GM23338 (cell line): ENCODE results near the gene GABRQ. TPM values are rescaled to one million over a fixed set of nuclear protein-coding genes. Genes with fewer than 3 reads are reported as not detected.

Source experiments
- ATAC-seq: fragments of 200-7000 bp; cut with Tn5 transposase; 3 replicates; pipeline ENCODE4 v1.9.1; 2020
- DNase-seq: peaks from one replicate; pipeline ENCODE4 v3.0.0-alpha.2; 2015; ENCODE audit warnings: low spot score
- H2AFZ ChIP-seq: fragments of 200-600 bp; sonication (generic); 2 replicates; pipeline ENCODE4 v1.8.0; 2016; ENCODE audit warnings: antibody characterized with exemption, mild to moderate bottlenecking, moderate library complexity
- H3F3A ChIP-seq: fragments of 200-600 bp; sonication (generic); replicated peaks from 2 replicates; pipeline ENCODE4 v1.8.0; 2017; ENCODE audit warnings: antibody characterized with exemption, mixed run types, low read depth
- H3K27ac ChIP-seq: fragments of 200-600 bp; sonication (generic); 2 replicates; pipeline ENCODE4 v1.6.1; 2016; ENCODE audit warnings: low read depth
- H3K27me3 ChIP-seq: fragments of 200-600 bp; sonication (generic); 2 replicates; pipeline ENCODE4 v1.8.0; 2016; ENCODE audit warnings: mild to moderate bottlenecking, mixed run types, moderate library complexity; ENCODE audit not compliant: insufficient read depth
- H3K36me3 ChIP-seq: fragments of 200-600 bp; sonication (generic); 2 replicates; pipeline ENCODE4 v1.8.0; 2016; ENCODE audit warnings: mild to moderate bottlenecking; ENCODE audit not compliant: insufficient read depth
- H3K4me1 ChIP-seq: fragments of 200-600 bp; sonication (generic); 2 replicates; pipeline ENCODE4 v1.8.0; 2016; ENCODE audit warnings: mild to moderate bottlenecking, moderate library complexity; ENCODE audit not compliant: insufficient read depth
- H3K4me2 ChIP-seq: fragments of 200-600 bp; sonication (generic); 2 replicates; pipeline ENCODE4 v1.7.1; 2017; ENCODE audit warnings: mixed run types
- H3K4me3 ChIP-seq: fragments of 200-600 bp; sonication (generic); 2 replicates; pipeline ENCODE4 v1.6.1; 2016; ENCODE audit warnings: mixed run types
- H3K79me2 ChIP-seq: fragments of 200-600 bp; sonication (generic); replicated peaks from 2 replicates; pipeline ENCODE4 v1.8.0; 2017; ENCODE audit warnings: mild to moderate bottlenecking; ENCODE audit not compliant: insufficient read depth
- H3K9me2 ChIP-seq: fragments of 200-600 bp; sonication (generic); 2 replicates; pipeline ENCODE4 v1.8.0; 2017; ENCODE audit not compliant: insufficient read depth
- H4K20me1 ChIP-seq: fragments of 200-600 bp; sonication (generic); replicated peaks from 2 replicates; pipeline ENCODE4 v1.8.0; 2017; ENCODE audit warnings: mild to moderate bottlenecking; ENCODE audit not compliant: insufficient read depth
- H3K27ac Mint-ChIP-seq: 2 replicates; pipeline ENCODE4 v1.8.0; 2020; ENCODE audit warnings: inconsistent platforms, mild to moderate bottlenecking, moderate library complexity, mixed read lengths
- H3K27me3 Mint-ChIP-seq: 3 replicates; pipeline ENCODE4 v1.8.0; 2022; ENCODE audit warnings: low read depth, mild to moderate bottlenecking, moderate library complexity, mixed read lengths, inconsistent platforms; ENCODE audit not compliant: insufficient read depth, poor library complexity
- H3K36me3 Mint-ChIP-seq: 3 replicates; pipeline ENCODE4 v1.8.0; 2021; ENCODE audit warnings: low read depth, mild to moderate bottlenecking, inconsistent platforms, moderate library complexity, mixed read lengths
- H3K4me1 Mint-ChIP-seq: 3 replicates; pipeline ENCODE4 v1.8.0; 2020; ENCODE audit warnings: mild to moderate bottlenecking, inconsistent platforms, mixed read lengths
- H3K4me3 Mint-ChIP-seq: 3 replicates; pipeline ENCODE4 v1.8.0; 2021; ENCODE audit warnings: moderate library complexity, mild to moderate bottlenecking, inconsistent platforms, mixed read lengths
- H3K9me3 Mint-ChIP-seq: 3 replicates; pipeline ENCODE4 v1.8.0; 2020; ENCODE audit warnings: moderate library complexity, mild to moderate bottlenecking, inconsistent platforms, mixed read lengths
- EZH2 ChIP-seq: fragments of 200-600 bp; sonication (generic); IDR thresholded peaks from one replicate; pipeline ENCODE4 v1.8.0; 2017; ENCODE audit warnings: antibody characterized with exemption, mild to moderate bottlenecking, low read depth; ENCODE audit not compliant: unreplicated experiment
- POLR2AphosphoS5 ChIP-seq: IDR thresholded peaks from 2 replicates; pipeline ENCODE4 v1.6.1; 2016; ENCODE audit warnings: antibody characterized with exemption, low read depth
- polyA plus RNA-seq: library from polyadenylated mRNA; unstranded; fragments of >200 nt; fragmentation: Nextera tagmentation; extraction: Ambion mirVana; gene quantifications from 2 replicates; pipeline ENCODE4 v1.2.1, GENCODE V29; 2016
- total RNA-seq: library from RNA; depleted of rRNA; stranded (reverse); fragments of >200 nt; shearing (Covaris generic); gene quantifications from 2 replicates; pipeline ENCODE4 v1.2.3, GENCODE V29; 2014
- TF ChIP-seq, protein P1 (sequence below): IDR thresholded peaks from one replicate; pipeline ENCODE4 v1.6.1; 2018; ENCODE audit warnings: antibody characterized with exemption; ENCODE audit not compliant: unreplicated experiment
- TF ChIP-seq, protein P2 (sequence below): IDR thresholded peaks from 2 replicates; pipeline ENCODE4 v1.6.1; 2016; ENCODE audit warnings: antibody characterized with exemption
- TF ChIP-seq, protein P3 (sequence below), 2 experiments: fragments of 200-600 bp in 1 of 2; sonication (generic) in 1 of 2; conservative IDR thresholded peaks; 2 replicates each; pipeline versions ENCODE4 v1.5.1 to v1.6.1; 2016 to 2017; ENCODE audit warnings: antibody characterized with exemption in 2 of 2, low read depth in 2 of 2, mild to moderate bottlenecking in 2 of 2, moderate library complexity in 1 of 2

Gene GABRQ
- total and polyA plus RNA-seq, 2 experiments from 2014 or later = 2.2 to 7.8 TPM

DNA sequence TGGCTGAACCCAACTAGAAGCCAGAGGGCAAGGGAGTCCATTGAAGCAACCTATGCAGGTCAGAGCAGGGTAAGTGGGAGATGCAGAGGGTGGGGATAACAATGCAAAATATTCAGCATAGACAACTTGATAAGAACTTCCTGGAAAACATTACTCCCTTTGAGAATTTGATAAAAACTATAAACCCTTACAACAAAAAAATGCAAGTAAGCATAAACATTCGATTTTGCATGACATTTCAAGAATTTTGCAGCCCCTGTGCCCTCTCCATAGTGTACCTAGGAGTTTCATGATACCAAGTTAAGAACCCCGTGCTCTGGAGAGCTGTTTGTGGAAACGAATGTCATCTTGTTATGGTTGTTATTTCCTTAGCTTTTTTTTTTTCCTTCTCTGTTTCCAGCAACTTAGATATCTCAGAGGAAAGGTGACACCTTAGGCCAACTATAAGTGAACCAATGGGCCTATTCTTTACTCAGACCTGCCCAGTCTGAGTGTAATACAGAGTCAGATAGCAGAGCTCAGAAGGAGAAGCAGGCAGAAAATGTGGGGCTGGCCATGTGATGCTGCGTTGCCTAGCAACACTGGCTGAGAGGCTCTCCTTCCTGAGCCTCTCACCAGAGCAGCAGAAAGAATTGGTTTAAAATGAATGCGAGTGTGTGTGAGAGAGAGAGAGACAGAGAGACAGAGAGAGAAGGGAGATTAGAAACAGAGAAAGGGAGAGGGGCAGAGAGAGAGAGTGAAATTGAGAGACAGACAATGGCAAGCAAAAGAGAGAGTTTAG lies 36.7 kb upstream of the GABRQ start (continued):
- TF ChIP-seq, protein P1, sequence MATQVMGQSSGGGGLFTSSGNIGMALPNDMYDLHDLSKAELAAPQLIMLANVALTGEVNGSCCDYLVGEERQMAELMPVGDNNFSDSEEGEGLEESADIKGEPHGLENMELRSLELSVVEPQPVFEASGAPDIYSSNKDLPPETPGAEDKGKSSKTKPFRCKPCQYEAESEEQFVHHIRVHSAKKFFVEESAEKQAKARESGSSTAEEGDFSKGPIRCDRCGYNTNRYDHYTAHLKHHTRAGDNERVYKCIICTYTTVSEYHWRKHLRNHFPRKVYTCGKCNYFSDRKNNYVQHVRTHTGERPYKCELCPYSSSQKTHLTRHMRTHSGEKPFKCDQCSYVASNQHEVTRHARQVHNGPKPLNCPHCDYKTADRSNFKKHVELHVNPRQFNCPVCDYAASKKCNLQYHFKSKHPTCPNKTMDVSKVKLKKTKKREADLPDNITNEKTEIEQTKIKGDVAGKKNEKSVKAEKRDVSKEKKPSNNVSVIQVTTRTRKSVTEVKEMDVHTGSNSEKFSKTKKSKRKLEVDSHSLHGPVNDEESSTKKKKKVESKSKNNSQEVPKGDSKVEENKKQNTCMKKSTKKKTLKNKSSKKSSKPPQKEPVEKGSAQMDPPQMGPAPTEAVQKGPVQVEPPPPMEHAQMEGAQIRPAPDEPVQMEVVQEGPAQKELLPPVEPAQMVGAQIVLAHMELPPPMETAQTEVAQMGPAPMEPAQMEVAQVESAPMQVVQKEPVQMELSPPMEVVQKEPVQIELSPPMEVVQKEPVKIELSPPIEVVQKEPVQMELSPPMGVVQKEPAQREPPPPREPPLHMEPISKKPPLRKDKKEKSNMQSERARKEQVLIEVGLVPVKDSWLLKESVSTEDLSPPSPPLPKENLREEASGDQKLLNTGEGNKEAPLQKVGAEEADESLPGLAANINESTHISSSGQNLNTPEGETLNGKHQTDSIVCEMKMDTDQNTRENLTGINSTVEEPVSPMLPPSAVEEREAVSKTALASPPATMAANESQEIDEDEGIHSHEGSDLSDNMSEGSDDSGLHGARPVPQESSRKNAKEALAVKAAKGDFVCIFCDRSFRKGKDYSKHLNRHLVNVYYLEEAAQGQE = no peak

DNA sequence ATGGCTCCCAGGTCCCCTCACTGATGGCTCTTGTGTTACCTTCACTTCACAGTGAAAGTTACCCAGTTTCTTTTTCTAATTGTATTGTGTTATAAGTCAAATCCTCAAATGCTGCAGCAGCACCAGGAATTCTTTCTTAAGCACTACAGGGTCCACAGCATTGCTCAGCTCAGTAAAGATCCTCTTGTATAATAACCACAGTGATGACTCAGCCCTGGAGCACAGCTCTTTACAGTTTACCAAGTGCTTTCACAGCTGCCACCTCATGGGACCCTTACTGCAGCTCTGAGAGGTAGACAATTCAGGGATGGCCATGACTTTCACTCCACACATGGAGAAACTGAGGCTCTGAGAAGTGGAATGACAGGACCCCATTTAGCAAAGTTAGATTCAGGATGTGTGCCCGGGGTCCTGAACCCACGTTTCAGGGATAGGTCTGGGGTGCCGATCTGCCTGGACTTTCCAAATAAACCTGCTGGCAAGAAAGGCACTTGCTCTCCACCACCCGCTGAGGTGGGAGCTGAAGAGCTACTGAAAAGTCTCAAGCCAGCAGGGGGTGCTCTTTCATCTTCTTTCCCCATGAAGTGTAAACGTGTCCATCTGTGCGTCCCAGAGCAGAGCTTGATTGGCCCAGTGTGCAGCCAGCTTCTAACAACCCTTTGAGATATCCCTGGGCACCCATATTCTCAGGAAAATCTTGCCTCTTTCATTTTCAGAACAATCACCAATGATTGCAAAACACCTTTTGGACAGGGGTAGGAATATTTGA lies 35.7 kb upstream of the GABRQ start:
- TF ChIP-seq, protein P2, sequence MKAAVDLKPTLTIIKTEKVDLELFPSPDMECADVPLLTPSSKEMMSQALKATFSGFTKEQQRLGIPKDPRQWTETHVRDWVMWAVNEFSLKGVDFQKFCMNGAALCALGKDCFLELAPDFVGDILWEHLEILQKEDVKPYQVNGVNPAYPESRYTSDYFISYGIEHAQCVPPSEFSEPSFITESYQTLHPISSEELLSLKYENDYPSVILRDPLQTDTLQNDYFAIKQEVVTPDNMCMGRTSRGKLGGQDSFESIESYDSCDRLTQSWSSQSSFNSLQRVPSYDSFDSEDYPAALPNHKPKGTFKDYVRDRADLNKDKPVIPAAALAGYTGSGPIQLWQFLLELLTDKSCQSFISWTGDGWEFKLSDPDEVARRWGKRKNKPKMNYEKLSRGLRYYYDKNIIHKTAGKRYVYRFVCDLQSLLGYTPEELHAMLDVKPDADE = no peak
- TF ChIP-seq EZH2 (no peak), POLR2AphosphoS5 (no peak)
- TF ChIP-seq, protein P3, sequence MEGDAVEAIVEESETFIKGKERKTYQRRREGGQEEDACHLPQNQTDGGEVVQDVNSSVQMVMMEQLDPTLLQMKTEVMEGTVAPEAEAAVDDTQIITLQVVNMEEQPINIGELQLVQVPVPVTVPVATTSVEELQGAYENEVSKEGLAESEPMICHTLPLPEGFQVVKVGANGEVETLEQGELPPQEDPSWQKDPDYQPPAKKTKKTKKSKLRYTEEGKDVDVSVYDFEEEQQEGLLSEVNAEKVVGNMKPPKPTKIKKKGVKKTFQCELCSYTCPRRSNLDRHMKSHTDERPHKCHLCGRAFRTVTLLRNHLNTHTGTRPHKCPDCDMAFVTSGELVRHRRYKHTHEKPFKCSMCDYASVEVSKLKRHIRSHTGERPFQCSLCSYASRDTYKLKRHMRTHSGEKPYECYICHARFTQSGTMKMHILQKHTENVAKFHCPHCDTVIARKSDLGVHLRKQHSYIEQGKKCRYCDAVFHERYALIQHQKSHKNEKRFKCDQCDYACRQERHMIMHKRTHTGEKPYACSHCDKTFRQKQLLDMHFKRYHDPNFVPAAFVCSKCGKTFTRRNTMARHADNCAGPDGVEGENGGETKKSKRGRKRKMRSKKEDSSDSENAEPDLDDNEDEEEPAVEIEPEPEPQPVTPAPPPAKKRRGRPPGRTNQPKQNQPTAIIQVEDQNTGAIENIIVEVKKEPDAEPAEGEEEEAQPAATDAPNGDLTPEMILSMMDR (conservative IDR thresholded peaks at IDR 0.05; ENCODE audit: low read depth in 2 of 2) = peak; percentile 39 to 56
- Mint-ChIP-seq H3K36me3 (no peaks in the 10 kb centered on the region), H3K9me3 (peaks cover under 1% of the 10 kb centered on the region; the same call in 1 of the 3 replicates), H3K4me1 (peaks cover 4% of the 10 kb centered on the region; the same call in 2 of the 3 replicates), H3K27me3 (no peaks in the 10 kb centered on the region), H3K4me3 (no peak overlapping the region), H3K27ac (no peak overlapping the region)
- Histone ChIP-seq H4K20me1 (no peaks in the 10 kb centered on the region), H3K9me2 (no peaks in the 10 kb centered on the region), H3K4me3 (no peak overlapping the region), H3K36me3 (no peaks in the 10 kb centered on the region), H3K4me1 (no peaks in the 10 kb centered on the region), H2AFZ (no peak overlapping the region), H3K27ac (no peak overlapping the region), H3K79me2 (no peaks in the 10 kb centered on the region), H3F3A (no peaks in the 10 kb centered on the region), H3K4me2 (no peak overlapping the region), H3K27me3 (no peaks in the 10 kb centered on the region)
- ATAC-seq = peak; percentile 29; the same call in 1 of the 3 replicates
- DNase-seq = peak; percentile 70
